Measurements from ENCODE around the gene UBR2.
A peak's percentile ranks its signal among the peaks of the same experiment; 100 is the strongest.
"Not testable (repeated sequence)": the region's sequence is repeated elsewhere in the genome, so short reads cannot be mapped to it uniquely, and the experiment has no call there.

The UBR2 gene

DNA sequence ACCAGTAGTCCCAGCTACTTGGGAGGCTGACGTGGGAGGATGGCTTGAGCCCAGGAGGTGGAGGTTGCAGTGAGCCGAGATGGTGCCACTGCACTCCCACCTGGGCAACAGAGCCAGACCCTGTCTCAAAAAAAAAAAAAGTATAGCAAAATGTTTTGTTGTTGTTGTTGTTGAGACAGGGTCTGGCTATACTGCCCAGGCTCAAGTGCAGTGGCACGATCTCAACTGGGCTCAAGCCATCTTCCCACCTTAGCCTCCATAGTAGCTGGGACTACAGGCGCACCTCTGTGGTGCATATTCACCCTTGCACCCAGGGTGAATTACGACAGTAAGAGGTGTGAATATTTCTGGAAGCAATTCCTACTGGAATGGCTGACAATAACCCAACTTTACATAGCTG, 11.4 kb upstream of the UBR2 start:
- Histone ChIP-seq H3K9me3 (ENCODE audit: control insufficient read depth in 5 of 5, low read length in 5 of 5) (peaks cover 0 to 5% (median 0%) of the 10 kb centered on the region in 5 donors), H3K4me1 (ENCODE audit: control insufficient read depth in 5 of 5, insufficient read depth in 5 of 5, low read length in 5 of 5) (peaks cover 0 to 15% (median 12%) of the 10 kb centered on the region in 5 donors), H3K27me3 (ENCODE audit: control insufficient read depth in 5 of 5, insufficient read depth in 4 of 5, low read length in 5 of 5) (peaks cover 0 to 4% (median 0%) of the 10 kb centered on the region in 5 donors), H3K36me3 (ENCODE audit: control insufficient read depth in 5 of 5, insufficient read depth in 5 of 5, low read length in 5 of 5) (no peaks in the 10 kb centered on the region), H3K27ac (ENCODE audit: low read depth, low read length) (no peak overlapping the region), H3K9ac (ENCODE audit: low read length in 5 of 5) (no peak overlapping the region), H3K4me3 (ENCODE audit: low read depth in 1 of 5, low read length in 5 of 5) (no peak overlapping the region)

- Histone ChIP-seq H3K4me1 (ENCODE audit: control insufficient read depth in 5 of 5, insufficient read depth in 5 of 5, low read length in 5 of 5) (peaks cover 0 to 6% (median 6%) of the 10 kb centered on the region in 5 donors), H3K36me3 (ENCODE audit: control insufficient read depth in 5 of 5, insufficient read depth in 5 of 5, low read length in 5 of 5) (no peaks in the 10 kb centered on the region), H3K27ac (ENCODE audit: low read depth, low read length) (no peak overlapping the region), H3K9ac (ENCODE audit: low read length in 5 of 5) (no peak overlapping the region), H3K27me3 (ENCODE audit: control insufficient read depth in 5 of 5, insufficient read depth in 4 of 5, low read length in 5 of 5) (peaks cover 0 to 4% (median 0%) of the 10 kb centered on the region in 5 donors), H3K4me3 (ENCODE audit: low read depth in 1 of 5, low read length in 5 of 5) (no peak overlapping the region), H3K9me3 (ENCODE audit: control insufficient read depth in 5 of 5, low read length in 5 of 5) (peaks cover 0 to 5% (median 0%) of the 10 kb centered on the region in 5 donors)
Measured at GRCh38 chr6:42555477-42556457, 8.1 kb upstream of the UBR2 start.

- no peak overlapping the region for H3K27ac ChIP-seq (ENCODE audit: low read depth, low read length)
- peaks cover 0 to 6% (median 6%) of the 10 kb centered on the region in 5 donors for H3K4me1 ChIP-seq (ENCODE audit: control insufficient read depth in 5 of 5, insufficient read depth in 5 of 5, low read length in 5 of 5)
- H3K36me3 ChIP-seq (ENCODE audit: control insufficient read depth in 5 of 5, insufficient read depth in 5 of 5, low read length in 5 of 5), result no peaks in the 10 kb centered on the region
- H3K27me3 ChIP-seq (ENCODE audit: control insufficient read depth in 5 of 5, insufficient read depth in 4 of 5, low read length in 5 of 5), result peaks cover 0 to 4% (median 0%) of the 10 kb centered on the region in 5 donors
- no peak overlapping the region for H3K9ac ChIP-seq (ENCODE audit: low read length in 5 of 5)
- H3K4me3 ChIP-seq (ENCODE audit: low read depth in 1 of 5, low read length in 5 of 5), result no peak overlapping the region
- H3K9me3 ChIP-seq (ENCODE audit: control insufficient read depth in 5 of 5, low read length in 5 of 5), result peaks cover 0 to 5% (median 0%) of the 10 kb centered on the region in 5 donors
Measured at GRCh38 chr6:42556462-42556861, 7.4 kb upstream of the UBR2 start.

DNA sequence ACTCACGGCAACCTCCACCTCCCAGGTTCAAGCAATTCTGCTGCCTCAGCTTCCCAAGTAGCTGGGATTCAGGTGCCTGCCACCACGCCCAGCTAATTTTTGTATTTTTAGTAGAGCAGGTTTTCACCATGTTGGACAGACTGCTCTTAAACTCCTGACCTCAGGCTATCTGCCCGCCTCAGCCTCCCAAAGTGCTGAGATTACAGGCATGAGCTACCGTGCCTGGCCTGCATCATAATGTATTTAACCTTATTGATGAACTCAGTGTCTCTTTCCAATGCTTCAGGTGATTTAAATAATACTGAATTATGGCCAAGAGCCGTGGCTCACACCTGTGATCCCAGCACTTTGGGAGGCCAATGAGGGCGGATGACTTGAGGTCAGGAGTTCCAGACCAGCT, 4.6 kb upstream of the UBR2 start:
- not testable (repeated sequence) for H3K36me3 ChIP-seq (ENCODE audit: control insufficient read depth in 5 of 5, insufficient read depth in 5 of 5, low read length in 5 of 5); H3K27ac ChIP-seq (ENCODE audit: low read depth, low read length); H3K4me1 ChIP-seq (ENCODE audit: control insufficient read depth in 5 of 5, insufficient read depth in 5 of 5, low read length in 5 of 5)

DNA sequence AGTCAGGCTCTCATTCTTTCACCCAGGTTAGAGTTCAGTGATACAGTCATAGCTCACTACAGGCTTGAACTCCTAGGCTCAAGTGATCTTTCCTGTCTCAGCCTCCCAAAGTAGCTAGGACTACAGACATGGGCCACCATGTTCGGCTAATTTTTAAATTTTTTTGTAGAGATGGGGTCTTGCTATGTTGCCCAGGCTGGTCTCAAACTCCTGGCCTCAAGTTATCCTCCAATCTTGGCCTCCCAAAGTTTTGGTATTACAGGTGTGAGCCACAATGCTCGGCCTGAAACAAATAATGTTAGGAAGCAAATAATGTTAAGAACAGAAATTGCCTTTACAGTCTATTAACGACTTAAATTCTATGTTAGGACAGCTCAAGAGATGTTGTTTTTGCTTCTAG, 1.8 kb upstream of the UBR2 start:
- Histone ChIP-seq H3K27ac (ENCODE audit: low read depth, low read length) (no peak overlapping the region), H3K9me3 (ENCODE audit: control insufficient read depth in 5 of 5, low read length in 5 of 5) (no peaks in the 10 kb centered on the region), H3K4me3 (ENCODE audit: low read depth in 1 of 5, low read length in 5 of 5) (no peak overlapping the region), H3K27me3 (ENCODE audit: control insufficient read depth in 5 of 5, insufficient read depth in 4 of 5, low read length in 5 of 5) (peaks cover 0 to 2% (median 0%) of the 10 kb centered on the region in 5 donors), H3K36me3 (ENCODE audit: control insufficient read depth in 5 of 5, insufficient read depth in 5 of 5, low read length in 5 of 5) (no peaks in the 10 kb centered on the region), H3K9ac (ENCODE audit: low read length in 5 of 5) (no peak overlapping the region), H3K4me1 (ENCODE audit: control insufficient read depth in 5 of 5, insufficient read depth in 5 of 5, low read length in 5 of 5) (peaks cover 5 to 28% (median 25%) of the 10 kb centered on the region in 5 donors)

More for the DNA sequence above, 4.6 kb upstream of the UBR2 start:
- not testable (repeated sequence) for H3K4me3 ChIP-seq (ENCODE audit: low read depth in 1 of 5, low read length in 5 of 5); H3K27me3 ChIP-seq (ENCODE audit: control insufficient read depth in 5 of 5, insufficient read depth in 4 of 5, low read length in 5 of 5); H3K9me3 ChIP-seq (ENCODE audit: control insufficient read depth in 5 of 5, low read length in 5 of 5); H3K9ac ChIP-seq (ENCODE audit: low read length in 5 of 5)

DNA sequence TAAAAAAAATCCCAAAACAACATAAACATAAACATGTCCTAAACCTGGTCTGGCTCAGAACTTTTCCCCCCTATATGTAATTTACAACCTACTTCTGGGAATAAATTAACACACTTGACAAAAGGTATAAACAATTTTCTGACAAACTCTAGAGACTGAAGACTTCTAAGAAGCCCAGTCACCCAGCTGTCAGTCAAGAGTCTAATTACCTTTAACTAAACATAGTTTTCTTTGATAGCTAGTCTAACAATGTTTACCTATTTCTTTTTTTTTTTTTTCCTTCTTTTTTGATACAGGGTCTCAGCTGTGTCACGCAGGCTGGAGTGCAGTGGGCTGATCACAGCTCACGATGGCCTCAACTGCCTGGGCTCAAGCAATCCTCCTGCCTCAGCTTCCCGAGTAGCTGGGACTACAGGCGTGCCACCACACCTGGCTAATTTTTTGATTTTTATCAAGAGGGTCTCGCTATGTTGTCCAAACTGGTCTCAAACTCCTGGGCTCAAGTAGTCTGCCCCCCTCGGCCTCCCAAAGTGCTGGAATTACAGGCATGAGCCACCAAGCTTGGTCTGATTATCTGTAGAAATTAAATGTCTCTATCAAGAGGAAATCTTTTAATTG, 932 bp upstream of the UBR2 start:
- H3K27ac ChIP-seq (ENCODE audit: low read depth, low read length), result peak overlapping the region; percentile 100
- peaks cover 0 to 2% (median 0%) of the 10 kb centered on the region in 5 donors for H3K27me3 ChIP-seq (ENCODE audit: control insufficient read depth in 5 of 5, insufficient read depth in 4 of 5, low read length in 5 of 5)

DNA sequence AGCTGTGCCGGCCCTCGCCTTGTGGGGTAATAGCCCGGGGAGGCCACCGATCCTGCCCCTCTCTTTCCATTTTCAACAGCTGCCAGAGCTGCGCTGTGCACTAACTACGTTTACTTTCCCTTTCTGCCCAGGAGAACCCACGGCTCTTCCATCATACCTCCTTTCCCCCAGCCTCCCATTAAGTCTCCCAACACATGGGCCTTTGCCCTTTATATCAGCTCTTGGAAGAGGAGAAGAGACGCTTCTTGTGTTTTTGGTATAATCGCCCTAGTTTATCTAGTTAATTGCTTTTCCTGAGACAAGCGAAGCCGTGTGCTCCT, 637 bp downstream of the UBR2 start:
- Histone ChIP-seq H3K4me1 (ENCODE audit: control insufficient read depth in 5 of 5, insufficient read depth in 5 of 5, low read length in 5 of 5) (peaks cover 5 to 32% (median 28%) of the 10 kb centered on the region in 5 donors), H3K27ac (ENCODE audit: low read depth, low read length) (peak overlapping the region; percentile 100), H3K36me3 (ENCODE audit: control insufficient read depth in 5 of 5, insufficient read depth in 5 of 5, low read length in 5 of 5) (no peaks in the 10 kb centered on the region)

More for the DNA sequence above, 932 bp upstream of the UBR2 start:
- peaks cover 5 to 28% (median 25%) of the 10 kb centered on the region in 5 donors for H3K4me1 ChIP-seq (ENCODE audit: control insufficient read depth in 5 of 5, insufficient read depth in 5 of 5, low read length in 5 of 5)
- H3K36me3 ChIP-seq (ENCODE audit: control insufficient read depth in 5 of 5, insufficient read depth in 5 of 5, low read length in 5 of 5), result no peaks in the 10 kb centered on the region
- H3K9ac ChIP-seq (ENCODE audit: low read length in 5 of 5), result no peak overlapping the region
- no peaks in the 10 kb centered on the region for H3K9me3 ChIP-seq (ENCODE audit: control insufficient read depth in 5 of 5, low read length in 5 of 5)
- no peak overlapping the region for H3K4me3 ChIP-seq (ENCODE audit: low read depth in 1 of 5, low read length in 5 of 5)

DNA sequence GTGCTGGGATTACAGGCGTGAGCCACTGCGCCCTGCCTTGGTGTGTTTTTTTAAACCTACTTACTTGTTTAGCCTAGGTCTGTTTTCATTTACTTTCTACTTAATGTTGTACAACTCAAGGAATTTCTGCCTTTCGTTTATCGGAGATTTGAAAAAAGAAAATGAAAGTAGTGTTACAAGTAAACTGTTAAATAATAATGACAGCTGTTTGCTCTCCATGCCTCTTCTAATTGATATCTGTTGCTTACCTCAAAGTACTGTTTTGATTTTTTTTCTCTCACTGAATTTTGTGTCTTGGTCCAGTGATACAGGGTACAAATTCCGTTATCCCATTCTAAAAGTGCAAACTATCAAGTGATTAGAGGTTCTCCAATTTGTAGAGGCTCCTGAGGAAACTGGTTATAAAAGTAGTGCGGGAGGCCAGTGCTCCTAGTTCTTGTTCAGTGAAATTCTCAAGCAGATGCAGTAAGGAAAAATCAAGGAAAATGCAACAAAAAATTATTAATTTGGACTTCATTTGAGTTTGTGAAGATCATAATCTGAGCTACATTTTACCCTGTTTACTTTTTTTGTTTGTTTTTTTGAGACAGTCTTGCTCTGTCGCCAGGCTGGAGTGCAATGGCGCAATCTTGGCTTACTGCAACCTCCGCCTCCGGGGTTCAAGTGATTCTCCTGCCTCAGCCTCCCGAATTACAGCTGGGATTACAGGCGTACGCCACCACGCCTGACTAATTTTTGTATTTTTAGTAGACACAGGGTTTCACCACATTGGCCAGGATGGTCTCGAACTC, 2.2 kb downstream of the UBR2 start:
- Histone ChIP-seq H3K27me3 (ENCODE audit: control insufficient read depth in 5 of 5, insufficient read depth in 4 of 5, low read length in 5 of 5) (peaks cover 0 to 2% (median 0%) of the 10 kb centered on the region in 5 donors), H3K9ac (ENCODE audit: low read length in 5 of 5) (peak overlapping the region; percentile 91 to 100 (median 99)), H3K4me1 (ENCODE audit: control insufficient read depth in 5 of 5, insufficient read depth in 5 of 5, low read length in 5 of 5) (peaks cover 5 to 38% (median 28%) of the 10 kb centered on the region in 5 donors), H3K4me3 (ENCODE audit: low read depth in 1 of 5, low read length in 5 of 5) (peak overlapping the region; percentile 84 to 99 (median 95)), H3K36me3 (ENCODE audit: control insufficient read depth in 5 of 5, insufficient read depth in 5 of 5, low read length in 5 of 5) (no peaks in the 10 kb centered on the region), H3K9me3 (ENCODE audit: control insufficient read depth in 5 of 5, low read length in 5 of 5) (no peaks in the 10 kb centered on the region), H3K27ac (ENCODE audit: low read depth, low read length) (peak overlapping the region; percentile 100)

More for the DNA sequence above, 637 bp downstream of the UBR2 start:
- Histone ChIP-seq H3K9me3 (ENCODE audit: control insufficient read depth in 5 of 5, low read length in 5 of 5) (no peaks in the 10 kb centered on the region), H3K9ac (ENCODE audit: low read length in 5 of 5) (peak overlapping the region; percentile 91 to 100 (median 99)), H3K4me3 (ENCODE audit: low read depth in 1 of 5, low read length in 5 of 5) (peak overlapping the region; percentile 84 to 99 (median 95)), H3K27me3 (ENCODE audit: control insufficient read depth in 5 of 5, insufficient read depth in 4 of 5, low read length in 5 of 5) (peaks cover 0 to 2% (median 0%) of the 10 kb centered on the region in 5 donors)

GRCh38 chr6:42566614-42567208, 2.9 kb downstream of the UBR2 start:
- H3K9ac ChIP-seq (ENCODE audit: low read length in 5 of 5), result no peak overlapping the region
- no peaks in the 10 kb centered on the region for H3K36me3 ChIP-seq (ENCODE audit: control insufficient read depth in 5 of 5, insufficient read depth in 5 of 5, low read length in 5 of 5)
- no peak overlapping the region for H3K4me3 ChIP-seq (ENCODE audit: low read depth in 1 of 5, low read length in 5 of 5)
- peaks cover 0 to 2% (median 0%) of the 10 kb centered on the region in 5 donors for H3K27me3 ChIP-seq (ENCODE audit: control insufficient read depth in 5 of 5, insufficient read depth in 4 of 5, low read length in 5 of 5)
- H3K4me1 ChIP-seq (ENCODE audit: control insufficient read depth in 5 of 5, insufficient read depth in 5 of 5, low read length in 5 of 5), result peaks cover 5 to 40% (median 31%) of the 10 kb centered on the region in 5 donors
- no peaks in the 10 kb centered on the region for H3K9me3 ChIP-seq (ENCODE audit: control insufficient read depth in 5 of 5, low read length in 5 of 5)
- H3K27ac ChIP-seq (ENCODE audit: low read depth, low read length), result peak overlapping the region; percentile 100
